Adrenal gland (tissue), 12 donors: Measurements from ENCODE around the gene TSPEAR. TPM values are rescaled to one million over a fixed set of nuclear protein-coding genes. Genes with fewer than 3 reads are reported as not detected.

Experiments
- DNase-seq, 7 donors: peaks; one replicate each; pipeline ENCODE4 v3.0.0-alpha.2; 2019 to 2020
- H3K27ac ChIP-seq, 5 donors: fragments of 200-600 bp; sonication (generic) in 4 of 5; 1 replicate in 3 of 5; 2 replicates in 2 of 5; pipeline versions ENCODE4 v1.5.1 to v1.8.0; 2016 to 2020; ENCODE audit warnings: mild to moderate bottlenecking in 1 of 5
- H3K27me3 ChIP-seq: fragments of 200-600 bp; 2 replicates; pipeline ENCODE4 v1.8.0; 2021
- H3K36me3 ChIP-seq, 2 donors: fragments of 200-600 bp; replicated peaks in 1 of 2; 1 replicate in 1 of 2; 2 replicates in 1 of 2; pipeline versions ENCODE4 v1.5.1 to v1.8.0; 2018 to 2022
- H3K4me1 ChIP-seq, 2 donors: fragments of 200-600 bp; replicated peaks in 1 of 2; 1 replicate in 1 of 2; 2 replicates in 1 of 2; pipeline versions ENCODE4 v1.5.1 to v1.8.0; 2018 to 2021
- H3K4me3 ChIP-seq, 4 donors: fragments of 200-600 bp; sonication (generic) in 3 of 4; one replicate each; pipeline ENCODE4 v1.5.1; 2016 to 2018
- H3K9me3 ChIP-seq, 3 donors: fragments of 200-600 bp; sonication (generic) in 1 of 3; replicated peaks in 1 of 3; 1 replicate in 2 of 3; 2 replicates in 1 of 3; pipeline versions ENCODE4 v1.5.1 to v1.8.0; 2016 to 2021
- POLR2A ChIP-seq, 2 donors: fragments of 450-650 bp; IDR thresholded peaks; one replicate each; pipeline ENCODE4 v1.6.1; 2017; ENCODE audit warnings: antibody characterized with exemption in 2 of 2, mild to moderate bottlenecking in 2 of 2, moderate library complexity in 1 of 2
- WGBS, 4 donors: extraction: QIAGEN DNeasy Blood & Tissue Kit in 2 of 4; methylation state at CpG; one replicate each; pipeline versions ENCODE4 v1.1.5 to v1.1.7; 2013 to 2017; 5-methylcytosine and 5-hydroxymethylcytosine counted together
- intact Hi-C, 2 donors: fragments of 100-400 bp; cut with DNase I; formaldehyde crosslinking; loops; one replicate each; pipeline versions ENCODE4 v1.14.1 to v1.15.0; 2022 to 2023
- polyA plus RNA-seq, 3 donors: library from polyadenylated mRNA; stranded (reverse); fragments of 200-250 nt in 2 of 3; fragments of 350-450 nt in 1 of 3; fragmentation: Illumina TruSeq in 1 of 3; extraction: RNeasy Lipid Tissue Mini Kit (QIAGEN cat#74804) in 1 of 3; gene quantifications; one replicate each; pipeline ENCODE4 v1.2.3, GENCODE V29; 2013 to 2014
- total RNA-seq, 9 donors: library from RNA; depleted of rRNA in 4 of 9; stranded (reverse); fragments of >200 nt in 4 of 9; fragments of 120-200 nt in 1 of 9; fragmentation: NEBNext Ultra II Directional in 1 of 9; extraction: Animal tissue kit (Norgen Biotek cat#: 25700) in 1 of 9; gene quantifications; one replicate each; pipeline versions ENCODE4 v1.1.0 to v1.2.4, GENCODE V29; 2013 to 2023
- TF ChIP-seq, protein P1 (sequence below), 6 experiments: fragments of 450-650 bp in 4 of 6; fragments of 200-600 bp in 2 of 6; sonication (generic) in 1 of 6; IDR thresholded peaks; 1 replicate in 5 of 6; 2 replicates in 1 of 6; pipeline versions ENCODE4 v1.5.1 to v1.8.0; 2016 to 2021; ENCODE audit warnings: antibody characterized with exemption in 6 of 6, mild to moderate bottlenecking in 2 of 6, moderate library complexity in 1 of 6
- donor health status: healthy with polysubstance abuse.
- donor health status: Bipolar disorder and iron deficiency.
- donor health status: DM: yes; HTN: yes; CAD: no.
- donor health status: DM: no; HTN: no; CAD: no.
- donor health status: DM: no; HTN: no; CAD: no.
- donor health status: DM: yes; HTN: yes; CAD: no.

The TSPEAR gene
- total and polyA plus RNA-seq, 12 donors = not detected

DNA sequence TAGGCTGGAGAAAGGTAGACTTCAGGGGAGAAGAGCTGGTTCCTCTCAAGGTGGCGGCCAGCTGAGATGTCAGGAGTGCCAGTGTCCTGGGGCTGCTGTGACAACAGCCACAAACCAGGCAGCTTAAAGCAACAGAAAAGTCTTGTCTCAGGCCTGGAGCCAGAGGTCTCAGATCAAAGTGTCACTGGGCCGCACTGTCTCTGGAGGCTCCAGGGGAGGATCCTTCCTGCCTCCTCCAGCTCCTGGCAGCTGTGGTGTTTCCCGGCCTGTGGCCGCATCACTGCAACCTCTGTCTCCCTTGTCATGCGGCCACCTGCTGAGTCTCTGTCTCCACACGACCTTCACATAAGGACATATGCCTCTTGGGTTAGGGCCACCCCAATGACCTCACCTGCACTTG is 24.4 kb upstream of the TSPEAR start:
- 78 to 86% (median 82%) methylated on average over 4 to 6 of the region's 6 CpGs for WGBS, 4 donors
- TF ChIP-seq, protein P1, sequence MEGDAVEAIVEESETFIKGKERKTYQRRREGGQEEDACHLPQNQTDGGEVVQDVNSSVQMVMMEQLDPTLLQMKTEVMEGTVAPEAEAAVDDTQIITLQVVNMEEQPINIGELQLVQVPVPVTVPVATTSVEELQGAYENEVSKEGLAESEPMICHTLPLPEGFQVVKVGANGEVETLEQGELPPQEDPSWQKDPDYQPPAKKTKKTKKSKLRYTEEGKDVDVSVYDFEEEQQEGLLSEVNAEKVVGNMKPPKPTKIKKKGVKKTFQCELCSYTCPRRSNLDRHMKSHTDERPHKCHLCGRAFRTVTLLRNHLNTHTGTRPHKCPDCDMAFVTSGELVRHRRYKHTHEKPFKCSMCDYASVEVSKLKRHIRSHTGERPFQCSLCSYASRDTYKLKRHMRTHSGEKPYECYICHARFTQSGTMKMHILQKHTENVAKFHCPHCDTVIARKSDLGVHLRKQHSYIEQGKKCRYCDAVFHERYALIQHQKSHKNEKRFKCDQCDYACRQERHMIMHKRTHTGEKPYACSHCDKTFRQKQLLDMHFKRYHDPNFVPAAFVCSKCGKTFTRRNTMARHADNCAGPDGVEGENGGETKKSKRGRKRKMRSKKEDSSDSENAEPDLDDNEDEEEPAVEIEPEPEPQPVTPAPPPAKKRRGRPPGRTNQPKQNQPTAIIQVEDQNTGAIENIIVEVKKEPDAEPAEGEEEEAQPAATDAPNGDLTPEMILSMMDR (IDR thresholded peaks at IDR 0.05) = no peak
- no peak for TF ChIP-seq POLR2A (IDR thresholded peaks at IDR 0.05)
- Histone ChIP-seq H3K36me3 (no peaks in the 10 kb centered on the region), H3K27ac (no peak overlapping the region), H3K9me3 (peaks cover 0 to 17% (median 0%) of the 10 kb centered on the region in 3 donors), H3K4me3 (no peak overlapping the region), H3K4me1 (no peaks in the 10 kb centered on the region), H3K27me3 (no peaks in the 10 kb centered on the region)
- no peak for DNase-seq
- intact Hi-C loops = no loop called here

DNA sequence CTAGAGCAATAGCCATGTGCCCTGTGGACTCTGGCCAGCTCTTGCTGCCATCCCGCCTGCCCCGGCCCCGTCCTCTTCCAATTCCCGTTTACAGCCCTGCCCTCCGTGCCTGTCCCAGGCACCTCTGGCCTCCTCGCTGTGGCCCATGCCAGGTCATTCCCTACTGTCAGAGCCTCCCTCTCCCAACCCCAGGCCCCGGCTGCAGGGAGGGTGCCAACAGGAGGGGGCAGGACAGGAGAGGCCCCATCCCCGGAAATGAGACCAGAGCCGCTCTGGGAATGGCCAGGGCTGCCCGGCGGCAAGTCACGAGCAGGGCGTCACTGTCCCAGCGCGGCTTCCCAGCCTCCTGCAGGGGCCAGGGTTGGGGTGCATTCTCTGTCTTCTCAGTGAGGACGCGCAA is 23.5 kb upstream of the TSPEAR start:
- 92 to 95% (median 93%) methylated on average over 15 to 17 of the region's 17 CpGs for WGBS, 4 donors
- Histone ChIP-seq H3K9me3 (peaks cover 0 to 17% (median 0%) of the 10 kb centered on the region in 3 donors), H3K4me3 (no peak overlapping the region), H3K36me3 (no peaks in the 10 kb centered on the region), H3K27ac (no peak overlapping the region), H3K4me1 (no peaks in the 10 kb centered on the region), H3K27me3 (no peaks in the 10 kb centered on the region)
- no peak for DNase-seq
- intact Hi-C loops = no loop called here
- no peak for TF ChIP-seq POLR2A (IDR thresholded peaks at IDR 0.05)
- TF ChIP-seq, protein P1 (IDR thresholded peaks at IDR 0.05) = no peak

DNA sequence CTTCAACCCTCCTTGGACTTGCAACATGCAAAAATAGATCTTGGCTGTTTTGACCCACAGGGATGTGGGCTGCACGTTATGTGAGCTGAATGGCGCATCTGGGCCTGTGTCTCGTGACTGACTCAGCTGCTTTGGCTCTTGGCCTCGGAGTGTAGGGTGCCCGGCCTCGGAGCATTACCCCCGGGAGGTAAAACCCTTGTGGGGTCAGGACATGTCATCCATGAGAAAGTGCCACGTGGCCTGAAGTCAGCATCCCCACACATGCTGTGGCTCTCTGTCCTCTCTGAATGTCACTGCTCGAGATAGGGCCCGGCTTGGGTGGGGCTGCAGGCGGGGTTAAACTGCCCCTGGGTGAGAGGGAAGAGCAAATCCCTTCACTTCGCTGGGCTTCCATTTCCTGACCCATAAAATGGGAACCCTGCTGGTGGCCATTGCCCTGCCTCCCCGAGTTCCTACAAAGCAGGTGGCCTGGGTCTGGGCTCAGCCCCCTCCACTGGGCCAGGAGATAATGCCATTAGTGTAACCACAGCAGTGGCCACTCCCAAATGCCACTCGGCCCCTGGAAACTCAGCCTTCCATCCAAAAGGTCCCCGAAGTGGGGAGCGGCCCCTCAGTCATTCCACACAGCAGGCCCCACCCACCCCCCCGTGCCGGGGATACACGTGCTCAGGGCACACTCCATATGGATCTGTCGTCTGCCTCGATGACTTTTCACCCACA is 22.8 kb upstream of the TSPEAR start:
- Histone ChIP-seq H3K36me3 (no peaks in the 10 kb centered on the region), H3K9me3 (peaks cover 0 to 14% (median 0%) of the 10 kb centered on the region in 3 donors), H3K4me3 (no peak overlapping the region), H3K27ac (no peak overlapping the region), H3K27me3 (no peaks in the 10 kb centered on the region), H3K4me1 (no peaks in the 10 kb centered on the region)
- TF ChIP-seq POLR2A (IDR thresholded peaks at IDR 0.05) = no peak
- TF ChIP-seq, protein P1 (IDR thresholded peaks at IDR 0.05) = no peak
- intact Hi-C loops = no loop called here
- 82 to 90% (median 85%) methylated on average over 10 to 21 of the region's 21 CpGs for WGBS, 4 donors
- no peak for DNase-seq

DNA sequence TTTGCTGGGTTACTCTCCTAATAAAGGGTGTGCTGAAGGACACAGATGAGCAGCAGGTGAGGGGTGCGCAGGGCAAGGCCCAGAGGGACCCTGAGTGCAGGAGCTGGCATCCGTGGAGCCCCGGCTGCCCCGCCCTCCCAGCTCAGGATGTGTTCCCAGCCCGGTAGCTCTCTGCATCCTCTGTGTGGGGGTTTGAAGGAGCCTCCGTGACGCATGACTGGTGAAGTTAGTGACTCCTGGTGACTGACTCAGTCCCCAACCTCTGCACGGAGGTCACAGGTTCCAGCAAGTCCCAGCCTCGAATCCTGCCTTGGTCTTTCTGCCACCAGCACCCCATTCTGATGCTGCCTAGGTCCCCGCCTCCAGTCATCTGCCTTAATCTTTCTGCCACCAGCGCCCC is 21.6 kb upstream of the TSPEAR start:
- WGBS, 4 donors = 70 to 90% (median 84%) methylated on average over 4 to 11 of the region's 11 CpGs
- peaks cover 0 to 7% (median 0%) of the 10 kb centered on the region in 3 donors for H3K9me3 ChIP-seq
- H3K27ac ChIP-seq = no peak overlapping the region
- intact Hi-C loops = no loop called here
- H3K36me3 ChIP-seq = no peaks in the 10 kb centered on the region
- H3K27me3 ChIP-seq = no peaks in the 10 kb centered on the region
- TF ChIP-seq POLR2A (IDR thresholded peaks at IDR 0.05) = no peak
- TF ChIP-seq, protein P1 (IDR thresholded peaks at IDR 0.05) = no peak
- DNase-seq = no peak
- H3K4me3 ChIP-seq = no peak overlapping the region
- no peaks in the 10 kb centered on the region for H3K4me1 ChIP-seq
